Lower lobe of right lung (tissue), 2 donors: ENCODE results near the gene PTPRD. TPM values are rescaled to one million over a fixed set of nuclear protein-coding genes. Genes with fewer than 3 reads are reported as not detected.
A peak's percentile ranks its signal among the peaks of the same experiment; 100 is the strongest.

Experiments
- ATAC-seq, 2 donors: fragments of 200-7000 bp; cut with Tn5 transposase; one replicate each; pipeline ENCODE4 v1.9.1; 2020 to 2022; ENCODE audit warnings: mild to moderate bottlenecking in 2 of 2, moderate library complexity in 2 of 2
- DNase-seq: peaks from one replicate; pipeline ENCODE4 v3.0.0-alpha.2; 2020
- H3K27ac ChIP-seq: fragments of 200-600 bp; one replicate; pipeline ENCODE4 v1.8.0; 2022
- H3K27me3 ChIP-seq: fragments of 200-600 bp; one replicate; pipeline ENCODE4 v1.8.0; 2022; ENCODE audit warnings: low read depth
- H3K36me3 ChIP-seq: fragments of 200-600 bp; one replicate; pipeline ENCODE4 v1.8.0; 2022; ENCODE audit warnings: mild to moderate bottlenecking
- H3K4me1 ChIP-seq: fragments of 200-600 bp; one replicate; pipeline ENCODE4 v1.8.0; 2022
- H3K4me3 ChIP-seq: fragments of 200-600 bp; one replicate; pipeline ENCODE4 v1.8.0; 2022; ENCODE audit warnings: mild to moderate bottlenecking
- H3K9me3 ChIP-seq: fragments of 200-600 bp; one replicate; pipeline ENCODE4 v1.8.0; 2022
- CTCF ChIP-seq: fragments of 200-600 bp; IDR thresholded peaks from one replicate; pipeline ENCODE4 v1.8.0; 2022; ENCODE audit warnings: antibody characterized with exemption, mild to moderate bottlenecking
- intact Hi-C: fragments of 100-400 bp; cut with DNase I; formaldehyde crosslinking; loops from one replicate; pipeline ENCODE4 v1.11.0; 2022
- total RNA-seq: library from RNA; stranded (reverse); fragmentation: NEBNext Ultra II Directional; extraction: Animal tissue kit (Norgen Biotek cat#: 25700); gene quantifications from one replicate; pipeline ENCODE4 v1.2.1, GENCODE V29; 2021
- donor health status: DM: no; HTN: yes; CAD: no; lungs with severe emphysema.

The PTPRD gene
- total RNA-seq, 1 donor from 2014 or later: 17.2 TPM

- no peaks in the 10 kb centered on the region for H3K9me3 ChIP-seq
- DNase-seq (no peak), ATAC-seq (no peak)
- no peaks in the 10 kb centered on the region for H3K4me1 ChIP-seq
- intact Hi-C loops: no loop called here
- TF ChIP-seq CTCF: no peak
- H3K27me3 ChIP-seq: peaks cover 3% of the 10 kb centered on the region
- no peaks in the 10 kb centered on the region for H3K36me3 ChIP-seq
- H3K4me3 ChIP-seq: no peak overlapping the region
- H3K27ac ChIP-seq: no peak overlapping the region
Observed at GRCh38 chr9:8863069-8863468, 1749.7 kb downstream of the PTPRD start.

GRCh38 chr9:8860925-8861324, 1751.9 kb downstream of the PTPRD start:
- DNase-seq: no peak
- intact Hi-C loops: no loop called here
- H3K36me3 ChIP-seq: no peaks in the 10 kb centered on the region
- H3K4me1 ChIP-seq: peaks cover 6% of the 10 kb centered on the region
- no peak for TF ChIP-seq CTCF
- no peak overlapping the region for H3K27ac ChIP-seq
- no peak overlapping the region for H3K4me3 ChIP-seq
- no peaks in the 10 kb centered on the region for H3K9me3 ChIP-seq
- H3K27me3 ChIP-seq: peaks cover 19% of the 10 kb centered on the region
- ATAC-seq: no peak

- DNase-seq (no peak), ATAC-seq (no peak)
- H3K36me3 ChIP-seq: no peaks in the 10 kb centered on the region
- no peak overlapping the region for H3K4me3 ChIP-seq
- H3K27me3 ChIP-seq: peaks cover 26% of the 10 kb centered on the region
- intact Hi-C loops: no loop called here
- no peak for TF ChIP-seq CTCF
- H3K9me3 ChIP-seq: no peaks in the 10 kb centered on the region
- peaks cover 6% of the 10 kb centered on the region for H3K4me1 ChIP-seq
- H3K27ac ChIP-seq: no peak overlapping the region
Observed at GRCh38 chr9:8860086-8860485, 1752.7 kb downstream of the PTPRD start.

GRCh38 chr9:8859416-8859815, 1753.4 kb downstream of the PTPRD start:
- intact Hi-C loops: no loop called here
- H3K4me1 ChIP-seq: peaks cover 6% of the 10 kb centered on the region

GRCh38 chr9:8858596-8859161, 1754.1 kb downstream of the PTPRD start:
- Histone ChIP-seq H3K9me3 (no peaks in the 10 kb centered on the region), H3K27me3 (peaks cover 29% of the 10 kb centered on the region), H3K36me3 (no peaks in the 10 kb centered on the region), H3K4me3 (peak overlapping the region; percentile 60), H3K27ac (no peak overlapping the region), H3K4me1 (peaks cover 6% of the 10 kb centered on the region)
- intact Hi-C loops: no loop called here
- no peak for DNase-seq
- TF ChIP-seq CTCF: no peak
- peak; percentile 16 to 40 for ATAC-seq

More at GRCh38 chr9:8859416-8859815, 1753.4 kb downstream of the PTPRD start:
- H3K9me3 ChIP-seq: no peaks in the 10 kb centered on the region
- no peaks in the 10 kb centered on the region for H3K36me3 ChIP-seq
- TF ChIP-seq CTCF: no peak
- H3K27me3 ChIP-seq: peaks cover 28% of the 10 kb centered on the region
- no peak for DNase-seq
- no peak overlapping the region for H3K4me3 ChIP-seq
- H3K27ac ChIP-seq: no peak overlapping the region
- ATAC-seq: no peak
